ENCODE results near the gene DOCK8. TPM values are rescaled to one million over a fixed set of nuclear protein-coding genes. Genes with fewer than 3 reads are reported as not detected.

DOCK8 gene
- total and polyA plus RNA-seq, 2 of the 13 experiments (the other 11 are each of a cell fraction or from before 2014, with no cell fraction given), result 0.28 to 0.38 TPM

DNA sequence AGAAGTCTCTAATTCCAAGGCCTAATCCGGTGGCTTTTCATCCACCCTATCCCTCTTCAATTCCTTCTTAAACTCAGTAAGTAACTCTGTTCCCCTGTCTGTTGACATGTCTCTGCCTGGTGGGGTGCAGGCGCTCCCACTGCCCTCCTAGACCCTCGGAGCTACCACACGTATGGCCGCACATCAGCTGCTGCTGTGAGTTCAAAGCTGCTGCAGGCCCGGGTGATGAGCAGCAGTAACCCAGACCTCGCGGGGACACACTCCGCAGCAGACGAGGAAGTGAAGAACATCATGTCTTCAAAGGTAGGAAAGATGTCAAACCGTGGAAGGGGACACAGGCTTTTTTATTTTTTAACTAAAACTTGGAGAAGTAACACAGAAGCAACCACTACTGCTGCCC lies 167.7 kb downstream of the DOCK8 start:
- in situ Hi-C loops (cut with HindIII; ENCODE audit: extremely low pct_ligation_motif_present, low pct_unique_long_range_greater_than_20kb), result loop anchor here (10.0 kb wide), 1 partner anchor 162 kb away; no protein-coding TSS in a partner anchor
- Histone ChIP-seq H3K9ac (ENCODE audit: insufficient read depth, low read depth, low read length) (no peak overlapping the region), H3K4me1 (ENCODE audit: insufficient read depth, low read length) (no peaks in the 10 kb centered on the region), H4K20me1 (ENCODE audit: insufficient read depth, low read length) (no peaks in the 10 kb centered on the region), H3K79me2 (ENCODE audit: insufficient read depth, low read length) (no peaks in the 10 kb centered on the region), H2AFZ (ENCODE audit: low read length) (no peak overlapping the region), H3K36me3 (replicated peaks in 1 of 2; ENCODE audit: control insufficient read depth in 1 of 2, insufficient read depth in 2 of 2, low read length in 2 of 2) (no peaks in the 10 kb centered on the region), H3K9me3 (ENCODE audit: low read length) (no peaks in the 10 kb centered on the region), H3K27ac (ENCODE audit: extremely low read length, insufficient read depth, low read length) (no peak overlapping the region), H3K4me2 (ENCODE audit: low read depth, low read length) (no peak overlapping the region), H3K4me3 (replicated peaks in 1 of 3; ENCODE audit: insufficient read depth in 1 of 3, low read depth in 2 of 3, low read length in 3 of 3) (no peak overlapping the region), H3K27me3 (ENCODE audit: control insufficient read depth in 1 of 2, insufficient read depth in 2 of 2, low read length in 2 of 2) (no peaks in the 10 kb centered on the region)
- FAIRE-seq (no peak), DNase-seq (ENCODE audit: low spot score) (no peak), ATAC-seq (no peak)
- ChIA-PET POLR2A (no interaction called here), CTCF (ENCODE audit: low intra/inter-chr PET ratio, low total read pairs) (no interaction called here)
- no peak for TF ChIP-seq ONECUT2 (CRISPR knock-in tag; IDR thresholded peaks at IDR 0.05)
- no peak for TF ChIP-seq HHEX (CRISPR knock-in tag; IDR thresholded peaks at IDR 0.05)
- TF ChIP-seq AGO2 (optimal IDR thresholded peaks at IDR 0.05; ENCODE audit: low read depth, low read length), result no peak
- TF ChIP-seq PHF8 (CRISPR knock-in tag; IDR thresholded peaks at IDR 0.05), result no peak
- TF ChIP-seq, protein P1, sequence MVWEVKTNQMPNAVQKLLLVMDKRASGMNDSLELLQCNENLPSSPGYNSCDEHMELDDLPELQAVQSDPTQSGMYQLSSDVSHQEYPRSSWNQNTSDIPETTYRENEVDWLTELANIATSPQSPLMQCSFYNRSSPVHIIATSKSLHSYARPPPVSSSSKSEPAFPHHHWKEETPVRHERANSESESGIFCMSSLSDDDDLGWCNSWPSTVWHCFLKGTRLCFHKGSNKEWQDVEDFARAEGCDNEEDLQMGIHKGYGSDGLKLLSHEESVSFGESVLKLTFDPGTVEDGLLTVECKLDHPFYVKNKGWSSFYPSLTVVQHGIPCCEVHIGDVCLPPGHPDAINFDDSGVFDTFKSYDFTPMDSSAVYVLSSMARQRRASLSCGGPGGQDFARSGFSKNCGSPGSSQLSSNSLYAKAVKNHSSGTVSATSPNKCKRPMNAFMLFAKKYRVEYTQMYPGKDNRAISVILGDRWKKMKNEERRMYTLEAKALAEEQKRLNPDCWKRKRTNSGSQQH (CRISPR knock-in tag; IDR thresholded peaks at IDR 0.05; ENCODE audit: low read depth), result no peak
- TF ChIP-seq HCFC1 (IDR thresholded peaks at IDR 0.05; ENCODE audit: low read depth, low read length), result no peak
- TF ChIP-seq, protein P2, sequence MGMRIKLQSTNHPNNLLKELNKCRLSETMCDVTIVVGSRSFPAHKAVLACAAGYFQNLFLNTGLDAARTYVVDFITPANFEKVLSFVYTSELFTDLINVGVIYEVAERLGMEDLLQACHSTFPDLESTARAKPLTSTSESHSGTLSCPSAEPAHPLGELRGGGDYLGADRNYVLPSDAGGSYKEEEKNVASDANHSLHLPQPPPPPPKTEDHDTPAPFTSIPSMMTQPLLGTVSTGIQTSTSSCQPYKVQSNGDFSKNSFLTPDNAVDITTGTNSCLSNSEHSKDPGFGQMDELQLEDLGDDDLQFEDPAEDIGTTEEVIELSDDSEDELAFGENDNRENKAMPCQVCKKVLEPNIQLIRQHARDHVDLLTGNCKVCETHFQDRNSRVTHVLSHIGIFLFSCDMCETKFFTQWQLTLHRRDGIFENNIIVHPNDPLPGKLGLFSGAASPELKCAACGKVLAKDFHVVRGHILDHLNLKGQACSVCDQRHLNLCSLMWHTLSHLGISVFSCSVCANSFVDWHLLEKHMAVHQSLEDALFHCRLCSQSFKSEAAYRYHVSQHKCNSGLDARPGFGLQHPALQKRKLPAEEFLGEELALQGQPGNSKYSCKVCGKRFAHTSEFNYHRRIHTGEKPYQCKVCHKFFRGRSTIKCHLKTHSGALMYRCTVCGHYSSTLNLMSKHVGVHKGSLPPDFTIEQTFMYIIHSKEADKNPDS (CRISPR knock-in tag; IDR thresholded peaks at IDR 0.05), result no peak
- TF ChIP-seq, protein P3, sequence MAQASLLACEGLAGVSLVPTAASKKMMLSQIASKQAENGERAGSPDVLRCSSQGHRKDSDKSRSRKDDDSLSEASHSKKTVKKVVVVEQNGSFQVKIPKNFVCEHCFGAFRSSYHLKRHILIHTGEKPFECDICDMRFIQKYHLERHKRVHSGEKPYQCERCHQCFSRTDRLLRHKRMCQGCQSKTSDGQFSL (CRISPR knock-in tag; IDR thresholded peaks at IDR 0.05), result no peak
- TF ChIP-seq PCBP2 (optimal IDR thresholded peaks at IDR 0.05; ENCODE audit: low read depth, low read length, poor library complexity, severe bottlenecking), result no peak
- no peak for TF ChIP-seq IKZF4 (CRISPR knock-in tag; IDR thresholded peaks at IDR 0.05; ENCODE audit: borderline replicate concordance, low read depth, not compliant biosample characterization)
- TF ChIP-seq KDM2A (CRISPR knock-in tag; IDR thresholded peaks at IDR 0.05; ENCODE audit: borderline replicate concordance, low read depth), result no peak
- TF ChIP-seq SSRP1 (CRISPR knock-in tag; IDR thresholded peaks at IDR 0.05), result no peak
- TF ChIP-seq, protein P4, sequence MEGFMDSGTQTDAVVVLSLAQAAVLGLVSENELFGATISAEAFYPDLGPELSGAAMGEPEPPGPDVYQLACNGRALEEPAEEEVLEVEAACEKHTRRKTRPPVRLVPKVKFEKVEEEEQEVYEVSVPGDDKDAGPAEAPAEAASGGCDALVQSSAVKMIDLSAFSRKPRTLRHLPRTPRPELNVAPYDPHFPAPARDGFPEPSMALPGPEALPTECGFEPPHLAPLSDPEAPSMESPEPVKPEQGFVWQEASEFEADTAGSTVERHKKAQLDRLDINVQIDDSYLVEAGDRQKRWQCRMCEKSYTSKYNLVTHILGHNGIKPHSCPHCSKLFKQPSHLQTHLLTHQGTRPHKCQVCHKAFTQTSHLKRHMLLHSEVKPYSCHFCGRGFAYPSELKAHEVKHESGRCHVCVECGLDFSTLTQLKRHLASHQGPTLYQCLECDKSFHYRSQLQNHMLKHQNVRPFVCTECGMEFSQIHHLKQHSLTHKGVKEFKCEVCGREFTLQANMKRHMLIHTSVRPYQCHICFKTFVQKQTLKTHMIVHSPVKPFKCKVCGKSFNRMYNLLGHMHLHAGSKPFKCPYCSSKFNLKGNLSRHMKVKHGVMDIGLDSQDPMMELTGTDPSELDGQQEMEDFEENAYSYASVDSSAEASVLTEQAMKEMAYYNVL (CRISPR knock-in tag; IDR thresholded peaks at IDR 0.05; ENCODE audit: borderline replicate concordance), result no peak
- no peak for TF ChIP-seq ETV5 (CRISPR knock-in tag; IDR thresholded peaks at IDR 0.05; ENCODE audit: borderline replicate concordance)
- TF ChIP-seq ZNF329 (CRISPR knock-in tag; IDR thresholded peaks at IDR 0.05; ENCODE audit: low read depth), result no peak
- TF ChIP-seq MIXL1 (CRISPR knock-in tag; IDR thresholded peaks at IDR 0.05), result no peak
- no peak for TF ChIP-seq HNRNPK (IDR thresholded peaks at IDR 0.05; ENCODE audit: low read depth, low read length, poor library complexity, severe bottlenecking)
- TF ChIP-seq ZNF615 (CRISPR knock-in tag; IDR thresholded peaks at IDR 0.05; ENCODE audit: borderline replicate concordance), result no peak
- BruUV-seq (replicated peaks), result no TSS peak
- WGBS (ENCODE audit: low lambda C conversion rate), result 58% methylated on average over 11 of the region's 11 CpGs
- intact Hi-C loops (cut with micrococcal nuclease; ENCODE audit: unreplicated experiment), result no loop called here
